Skin of body (tissue), 2 donors: ENCODE results near the gene SLC26A11. TPM values are rescaled to one million over a fixed set of nuclear protein-coding genes. Genes with fewer than 3 reads are reported as not detected.
"Not testable (repeated sequence)": the region's sequence is repeated elsewhere in the genome, so short reads cannot be mapped to it uniquely, and the experiment has no call there.

Experiments used
- DNase-seq: peaks from one replicate; lab custom pipeline; 2025; lab: John Stamatoyannopoulos, UW
- total RNA-seq: library from RNA; depleted of rRNA; stranded (reverse); fragments of >200 nt; gene quantifications from one replicate; pipeline ENCODE4 v1.2.3, GENCODE V29; 2014

The SLC26A11 gene
- total RNA-seq, 1 donor from 2014 or later = 6.4 TPM

DNA sequence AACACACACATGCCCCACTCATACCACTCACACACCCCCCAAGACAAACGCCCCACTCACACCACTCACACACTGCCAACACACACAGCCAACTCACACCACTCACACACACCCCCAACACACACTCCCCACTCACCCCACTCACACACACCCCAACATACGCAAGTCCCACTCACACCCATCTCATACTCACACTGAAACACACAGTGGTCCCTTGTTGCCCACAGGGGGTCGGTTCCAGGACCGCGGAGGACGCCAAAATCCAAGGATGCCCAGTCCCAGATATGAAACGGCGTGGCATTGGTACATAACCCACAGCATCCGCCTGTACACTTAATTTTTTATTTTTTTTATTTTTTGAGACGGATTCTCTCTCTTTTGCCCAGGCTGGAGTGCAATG, 61.3 kb downstream of the SLC26A11 start:
- no peak for DNase-seq

DNA sequence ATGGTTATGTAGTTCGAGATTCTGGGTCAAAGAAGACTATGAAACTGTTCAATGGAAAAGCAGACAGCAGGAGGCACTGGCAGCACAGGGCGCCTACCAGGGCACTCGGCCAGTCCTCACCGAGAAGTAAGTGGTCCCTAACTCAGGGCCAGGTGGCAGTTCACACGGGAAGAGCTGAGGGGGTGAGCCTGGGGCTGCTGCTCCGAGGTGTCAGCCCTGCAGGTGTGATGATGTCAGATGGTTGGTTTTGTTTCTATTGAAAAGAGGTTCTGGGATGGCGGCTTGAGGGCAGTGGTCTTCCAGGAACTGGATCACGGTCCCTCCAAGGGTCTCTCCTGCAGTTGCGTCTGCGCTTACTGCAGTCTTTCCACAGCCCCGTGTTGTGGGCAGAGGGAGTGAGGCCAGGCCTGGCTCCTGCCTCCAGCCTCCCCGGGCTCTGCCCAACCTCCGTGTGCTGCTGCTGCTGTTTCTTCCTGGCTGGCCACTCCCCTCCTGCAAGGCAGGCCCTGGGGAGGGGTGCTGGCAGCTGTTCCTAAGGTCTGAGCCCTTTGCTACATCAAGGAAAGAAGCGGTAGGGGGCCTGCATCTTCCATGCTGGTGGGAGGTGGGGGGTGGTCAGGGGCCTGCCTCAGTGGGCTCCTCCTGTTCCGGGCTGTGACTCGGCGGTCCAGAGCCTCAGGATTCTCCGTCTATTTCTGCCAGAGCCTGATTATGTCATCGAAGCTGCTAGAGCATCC, 63.1 kb downstream of the SLC26A11 start:
- DNase-seq = no peak

DNA sequence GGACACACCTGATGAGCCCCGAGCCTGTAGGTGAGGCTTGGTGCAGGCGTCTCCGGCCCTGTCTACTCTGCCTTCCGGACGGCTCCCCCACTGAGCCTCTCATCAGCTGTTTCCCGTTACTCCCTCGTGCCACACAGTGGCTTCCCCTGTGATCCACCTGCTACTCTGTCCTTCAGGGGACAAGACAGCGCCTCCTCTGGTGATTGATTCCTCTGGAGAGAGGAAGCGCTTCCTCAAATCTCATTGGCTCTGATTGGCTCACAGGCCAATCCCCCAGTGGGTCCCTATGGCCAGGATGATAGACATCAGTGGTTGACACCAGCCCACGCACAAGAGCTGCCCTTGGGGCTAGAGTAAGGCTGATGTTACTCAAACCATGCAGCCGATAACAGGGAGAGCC, 64.4 kb downstream of the SLC26A11 start:
- no peak for DNase-seq

DNA sequence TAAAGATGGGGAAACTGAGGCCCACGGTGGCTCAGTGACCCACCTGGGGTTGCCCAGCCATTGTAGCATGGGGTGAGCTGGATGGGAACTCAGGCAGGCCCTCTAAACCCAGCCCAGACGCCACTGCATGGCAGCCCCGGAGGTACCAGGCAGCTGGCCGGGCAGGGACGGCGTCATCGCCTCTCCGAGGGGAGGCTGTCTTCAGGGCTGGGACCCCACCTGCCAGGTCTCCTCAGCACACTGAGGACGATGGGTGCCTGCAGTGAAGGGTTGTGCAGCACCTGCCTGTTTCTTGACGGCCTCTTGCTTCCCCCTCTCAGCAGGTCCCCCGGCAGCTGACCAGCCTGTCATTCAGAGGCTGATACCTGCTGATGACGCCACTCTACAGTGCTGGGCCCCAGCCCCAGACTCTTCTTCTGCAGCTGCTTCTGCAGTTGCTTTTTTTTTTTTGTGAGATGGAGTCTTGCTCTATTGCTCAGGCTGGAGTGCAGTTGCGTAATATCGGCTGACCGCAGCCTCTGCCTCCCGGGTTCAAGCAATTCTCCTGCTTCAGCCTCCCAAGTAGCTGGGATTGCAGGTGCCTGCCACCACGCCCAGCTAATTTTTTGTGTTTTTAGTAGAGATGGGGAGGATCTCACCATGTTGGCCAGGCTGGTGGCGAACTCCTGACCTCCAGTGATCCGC, 65.2 kb downstream of the SLC26A11 start:
- DNase-seq = no peak

DNA sequence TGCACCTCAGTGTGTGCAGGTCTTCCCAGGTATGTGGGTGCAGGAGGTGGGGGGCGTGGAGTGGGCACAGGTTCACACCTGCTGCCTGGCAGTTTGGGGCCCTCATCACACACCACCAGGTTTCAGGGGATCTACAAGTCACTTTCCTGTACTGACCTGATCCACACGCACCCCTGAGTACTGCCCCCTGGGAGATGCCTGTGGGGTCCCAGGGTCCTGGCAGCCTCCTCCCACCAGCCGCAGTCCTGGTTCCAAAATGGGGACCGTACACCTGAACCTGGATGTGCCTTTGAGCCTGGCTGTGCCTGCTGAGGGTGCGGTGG, 66.4 kb downstream of the SLC26A11 start:
- DNase-seq = no peak

DNA sequence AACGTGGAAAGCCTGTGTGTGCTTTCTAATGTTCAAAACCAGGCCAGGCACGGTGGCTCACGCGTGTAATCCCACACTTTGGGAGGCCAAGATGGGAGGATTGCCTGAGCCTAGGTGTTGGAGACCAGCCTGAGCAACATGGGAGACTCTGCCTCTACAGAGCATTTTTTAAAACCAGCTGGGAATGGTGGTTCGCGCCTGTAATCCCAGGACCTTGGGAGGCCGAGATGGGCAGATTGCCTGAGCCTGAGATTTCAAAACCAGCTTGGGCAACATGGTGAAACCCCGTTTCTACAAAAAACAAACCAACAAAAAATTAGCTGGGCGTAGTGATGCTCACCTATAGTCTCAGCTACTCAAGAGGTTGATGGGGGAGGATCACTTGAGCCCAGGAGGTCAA, 66.8 kb downstream of the SLC26A11 start:
- DNase-seq = no peak

DNA sequence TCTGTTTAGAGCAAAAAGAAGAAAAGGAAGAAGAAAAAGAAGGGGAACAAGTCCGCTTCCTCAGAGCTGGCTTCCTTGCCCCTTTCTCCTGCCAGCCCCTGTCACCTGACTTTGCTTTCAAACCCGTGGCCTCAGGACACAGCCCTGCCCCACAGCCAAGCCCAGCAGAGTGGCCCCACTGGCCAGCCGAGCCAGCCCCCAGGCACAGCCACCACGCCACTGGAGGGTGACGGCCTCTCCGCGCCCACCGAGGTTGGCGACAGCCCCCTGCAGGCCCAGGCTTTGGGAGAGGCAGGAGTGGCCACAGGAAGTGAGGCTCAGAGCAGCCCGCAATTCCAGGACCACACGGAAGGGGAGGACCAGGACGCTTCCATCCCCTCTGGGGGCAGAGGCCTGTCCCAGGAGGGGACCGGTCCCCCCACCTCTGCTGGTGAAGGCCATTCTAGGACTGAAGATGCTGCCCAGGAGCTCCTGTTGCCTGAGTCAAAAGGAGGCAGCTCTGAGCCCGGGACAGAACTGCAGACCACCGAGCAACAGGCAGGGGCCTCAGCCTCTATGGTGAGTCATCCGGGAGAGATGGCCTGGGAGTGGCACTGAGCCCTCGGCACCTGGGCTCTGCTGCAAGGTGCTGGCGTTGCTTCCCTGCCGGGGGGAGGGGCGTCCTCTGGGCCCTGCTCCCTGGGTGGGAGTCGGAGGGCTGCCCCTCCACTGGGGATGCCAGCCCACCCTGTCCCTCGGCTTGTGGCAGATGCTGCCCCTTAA, 67.8 kb downstream of the SLC26A11 start:
- no peak for DNase-seq

DNA sequence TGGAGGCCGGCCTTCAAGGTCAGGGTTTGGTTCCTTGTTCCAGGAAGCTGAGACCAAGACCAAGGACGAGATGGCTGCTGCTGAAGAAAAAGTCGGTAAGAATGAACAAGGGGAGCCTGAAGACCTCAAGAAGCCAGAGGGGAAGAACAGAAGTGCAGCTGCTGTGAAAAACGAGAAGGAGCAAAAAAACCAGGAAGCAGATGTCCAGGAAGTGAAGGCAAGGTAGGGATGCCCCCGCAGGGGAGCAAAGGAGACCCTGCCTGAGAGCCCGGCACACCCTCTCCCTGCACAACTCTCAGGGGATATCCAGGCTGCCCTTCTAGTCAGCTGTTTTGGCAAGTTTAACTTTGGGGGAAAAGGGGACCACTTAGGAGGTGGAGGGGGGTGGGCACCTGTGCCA, 69.4 kb downstream of the SLC26A11 start:
- DNase-seq = no peak

DNA sequence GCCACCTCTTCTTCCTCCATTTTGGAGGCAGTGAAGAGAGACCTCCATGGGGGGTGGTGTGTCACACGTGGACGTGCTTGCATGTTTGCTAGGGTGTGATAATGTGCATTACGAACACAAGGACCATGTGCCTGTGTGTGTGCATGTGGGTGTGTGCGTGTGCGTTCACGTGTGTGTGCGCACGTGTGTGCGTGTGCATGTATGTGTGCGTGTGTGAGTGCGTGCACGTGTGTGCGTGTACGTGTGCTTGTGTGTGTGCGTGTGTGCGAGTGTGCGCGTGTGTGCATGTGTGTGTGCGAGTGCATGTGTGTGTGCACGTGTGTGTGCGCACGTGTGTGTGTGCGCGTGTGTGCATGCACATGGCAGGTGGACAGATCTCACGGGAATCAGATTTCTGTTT, 69.9 kb downstream of the SLC26A11 start:
- DNase-seq = no peak

DNA sequence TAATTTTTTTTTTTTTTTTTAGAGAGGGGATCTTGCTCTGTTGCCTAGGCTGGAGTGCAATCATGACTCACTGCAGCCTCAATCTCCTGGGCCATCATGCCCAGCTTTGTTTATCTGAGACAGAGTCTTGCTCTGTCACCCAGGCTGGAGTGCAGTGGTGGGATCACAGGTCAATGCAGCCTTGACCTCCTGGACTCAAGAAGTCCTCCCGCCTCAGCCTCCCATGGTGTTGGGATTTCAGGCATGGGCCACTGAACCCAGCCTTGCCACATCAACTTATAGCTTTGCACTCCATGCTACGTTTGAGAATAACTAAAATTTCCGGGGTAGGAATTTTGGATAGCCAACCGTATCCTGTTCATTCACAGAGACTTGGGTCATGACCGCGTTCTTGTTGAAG, 71.0 kb downstream of the SLC26A11 start:
- no peak for DNase-seq

DNA sequence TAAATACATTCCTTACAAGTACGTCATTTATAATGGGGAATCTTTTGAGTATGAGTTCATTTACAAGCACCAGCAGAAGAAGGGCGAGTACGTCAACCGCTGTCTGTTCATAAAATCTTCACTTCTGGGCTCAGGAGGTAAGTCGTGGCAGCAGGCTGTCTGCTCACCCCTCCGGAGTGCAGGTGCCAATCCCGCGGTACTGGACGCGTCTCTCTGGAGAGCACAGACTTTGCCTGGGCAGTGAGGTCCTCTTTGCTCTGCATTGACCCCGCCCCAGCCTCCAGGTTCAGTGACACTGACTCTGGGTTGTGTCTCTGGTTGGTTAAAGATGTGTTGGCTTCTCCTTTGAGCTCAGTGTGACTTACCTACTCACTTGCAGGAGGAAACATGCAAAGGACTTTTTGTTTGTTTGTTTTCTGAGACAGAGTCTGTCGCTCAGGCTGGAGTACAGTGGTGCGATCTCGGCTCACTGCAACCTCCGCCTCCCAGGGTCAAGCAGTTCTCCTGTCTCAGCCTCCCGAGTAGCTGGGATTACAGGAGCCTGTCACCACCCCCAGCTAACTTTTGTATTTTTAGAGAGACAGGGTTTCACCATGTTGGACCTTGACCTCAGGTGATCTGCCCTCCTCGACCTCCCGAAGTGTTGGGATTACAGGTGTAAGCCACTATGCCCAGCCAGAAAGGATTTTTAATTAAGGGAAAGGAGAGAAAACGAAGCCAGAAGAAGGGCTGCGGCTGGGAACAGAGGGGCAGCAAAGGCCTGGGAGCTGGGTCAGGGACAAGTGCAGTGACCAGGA, 71.7 kb downstream of the SLC26A11 start:
- no peak for DNase-seq

DNA sequence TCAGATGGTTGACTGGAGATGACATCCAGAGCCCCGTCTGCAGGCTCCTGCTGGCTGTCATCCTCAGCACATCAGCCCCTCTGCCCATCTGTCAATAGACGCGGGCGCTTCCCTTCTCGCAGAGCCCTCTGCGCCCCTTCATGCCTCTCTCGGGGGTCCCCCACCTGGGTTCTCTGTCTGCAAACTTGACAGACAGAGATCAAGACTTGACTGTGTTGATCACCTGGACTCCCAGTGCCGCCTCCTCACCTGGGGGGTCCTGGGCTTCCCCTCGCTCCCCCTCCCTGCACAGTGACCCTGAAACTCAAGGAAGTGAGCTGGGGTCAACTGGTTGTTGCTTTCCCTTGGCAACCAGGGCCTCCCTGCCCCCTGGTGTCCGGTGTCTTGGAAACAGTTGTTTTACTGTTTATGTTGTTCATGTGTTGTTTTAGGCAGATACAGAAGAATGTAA, 72.3 kb downstream of the SLC26A11 start:
- DNase-seq = no peak

DNA sequence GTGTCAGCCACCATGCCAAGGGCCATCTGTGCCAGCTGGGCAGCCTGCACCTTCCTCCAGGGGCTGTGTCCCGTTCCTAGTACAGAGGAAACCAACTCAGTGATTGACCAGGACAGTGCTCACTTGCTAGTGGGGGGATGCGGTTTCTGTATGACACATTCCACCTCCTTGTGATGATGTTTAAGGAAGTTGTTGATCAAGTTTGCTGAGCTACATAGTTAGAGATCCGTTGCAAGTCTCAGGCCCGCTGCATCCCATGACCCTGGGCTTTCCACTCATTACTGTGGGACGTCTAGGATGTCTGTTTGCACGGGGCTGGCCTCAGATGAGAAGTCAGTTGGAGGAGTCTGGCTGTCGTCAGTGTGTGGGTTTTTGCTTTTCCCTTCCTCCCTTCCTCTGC, 74.0 kb downstream of the SLC26A11 start:
- DNase-seq = no peak

DNA sequence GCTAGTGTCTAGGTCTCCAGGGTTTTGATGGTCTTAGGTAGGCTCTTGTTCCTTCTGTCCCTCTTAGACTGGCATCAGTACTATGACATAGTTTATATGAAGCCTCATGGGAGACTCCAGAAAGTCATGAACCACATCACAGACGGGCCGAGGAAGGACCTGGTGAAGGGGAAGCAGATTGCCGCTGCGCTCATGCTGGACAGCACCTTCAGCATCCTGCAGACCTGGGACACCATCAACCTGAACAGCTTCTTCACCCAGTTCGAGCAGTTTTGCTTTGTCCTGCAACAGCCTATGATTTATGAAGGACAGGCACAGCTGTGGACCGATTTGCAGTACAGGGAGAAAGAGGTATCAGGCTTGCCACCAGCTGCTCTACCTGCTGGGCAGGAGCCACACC, 74.4 kb downstream of the SLC26A11 start:
- no peak for DNase-seq

DNA sequence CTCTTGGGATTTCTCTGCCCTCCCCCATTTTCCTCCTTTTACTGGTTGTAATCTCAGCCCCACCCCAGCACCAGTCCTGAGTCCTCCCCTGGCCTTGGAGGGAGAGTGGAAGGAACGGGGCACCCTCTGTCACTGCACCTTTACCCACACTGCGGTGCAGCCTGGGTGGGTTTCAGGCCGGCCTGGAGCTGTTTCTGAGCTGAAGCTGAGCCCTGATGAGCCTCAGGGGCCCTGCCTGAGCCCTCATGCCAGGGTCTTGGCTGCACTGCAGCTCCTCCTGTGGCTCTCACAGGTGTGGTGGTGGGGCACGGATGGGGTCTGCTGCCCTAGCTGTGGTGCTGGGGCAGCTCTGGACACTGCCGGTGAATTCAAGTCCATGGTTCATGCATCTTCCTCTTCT, 74.9 kb downstream of the SLC26A11 start:
- no peak for DNase-seq

DNA sequence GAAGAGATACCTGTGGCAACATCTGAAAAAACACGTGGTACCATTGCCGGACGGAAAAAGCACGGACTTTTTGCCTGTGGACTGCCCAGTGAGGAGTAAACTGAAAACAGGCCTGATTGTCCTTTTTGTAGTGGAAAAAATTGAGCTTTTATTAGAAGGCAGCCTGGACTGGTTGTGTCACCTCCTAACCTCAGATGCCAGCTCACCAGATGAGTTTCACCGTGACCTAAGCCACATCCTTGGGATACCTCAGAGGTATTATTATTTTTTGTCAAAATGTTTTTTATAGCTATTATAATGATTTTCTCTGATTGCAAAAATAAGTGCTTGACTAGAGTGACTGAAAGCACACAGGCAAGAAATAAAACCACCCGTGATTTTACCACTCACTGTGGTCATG, 75.3 kb downstream of the SLC26A11 start:
- DNase-seq = no peak

DNA sequence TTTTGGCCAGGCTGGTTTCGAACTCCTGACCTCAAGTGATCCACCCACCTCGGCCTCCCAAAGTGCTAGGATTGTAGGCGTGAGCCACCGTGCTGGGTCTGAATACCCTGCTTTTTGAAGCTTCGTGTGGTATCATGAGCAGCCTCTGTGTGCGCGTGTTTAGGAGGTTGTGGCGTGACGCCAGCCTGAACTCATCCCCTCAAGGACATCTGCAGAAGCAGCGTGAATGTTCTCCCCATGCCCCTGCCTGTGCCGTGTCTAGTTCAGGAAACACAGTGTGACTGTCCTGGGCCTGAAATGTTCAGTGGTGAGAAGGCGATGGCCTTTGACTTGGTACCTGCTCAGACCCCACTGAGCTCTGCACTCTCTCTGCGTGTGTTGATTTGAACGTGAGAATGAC, 76.0 kb downstream of the SLC26A11 start:
- DNase-seq = no peak

DNA sequence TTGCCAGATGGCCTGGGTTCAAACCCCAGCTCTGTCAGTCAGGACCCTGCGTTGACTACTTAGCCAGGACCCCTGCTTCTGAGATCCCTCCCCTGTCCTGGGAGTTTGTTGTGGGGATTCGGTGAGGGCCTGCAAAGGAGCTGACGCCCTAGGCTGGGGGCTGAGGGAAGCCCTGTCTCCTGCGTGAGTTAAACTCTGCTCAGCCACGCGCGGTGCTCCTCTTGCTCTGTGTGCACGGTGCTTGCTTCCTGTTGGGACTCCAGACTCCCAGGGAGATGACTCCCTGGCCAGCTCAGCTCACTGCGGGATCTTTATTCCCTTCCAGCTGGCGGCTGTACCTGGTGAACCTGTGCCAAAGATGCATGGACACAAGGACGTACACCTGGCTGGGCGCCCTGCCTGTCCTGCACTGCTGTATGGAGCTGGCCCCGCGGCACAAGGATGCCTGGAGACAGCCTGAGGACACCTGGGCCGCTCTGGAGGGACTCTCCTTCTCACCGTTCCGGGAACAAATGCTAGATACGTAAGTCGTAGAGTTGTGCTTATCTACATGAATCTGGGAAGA, 77.9 kb downstream of the SLC26A11 start:
- DNase-seq = no peak

DNA sequence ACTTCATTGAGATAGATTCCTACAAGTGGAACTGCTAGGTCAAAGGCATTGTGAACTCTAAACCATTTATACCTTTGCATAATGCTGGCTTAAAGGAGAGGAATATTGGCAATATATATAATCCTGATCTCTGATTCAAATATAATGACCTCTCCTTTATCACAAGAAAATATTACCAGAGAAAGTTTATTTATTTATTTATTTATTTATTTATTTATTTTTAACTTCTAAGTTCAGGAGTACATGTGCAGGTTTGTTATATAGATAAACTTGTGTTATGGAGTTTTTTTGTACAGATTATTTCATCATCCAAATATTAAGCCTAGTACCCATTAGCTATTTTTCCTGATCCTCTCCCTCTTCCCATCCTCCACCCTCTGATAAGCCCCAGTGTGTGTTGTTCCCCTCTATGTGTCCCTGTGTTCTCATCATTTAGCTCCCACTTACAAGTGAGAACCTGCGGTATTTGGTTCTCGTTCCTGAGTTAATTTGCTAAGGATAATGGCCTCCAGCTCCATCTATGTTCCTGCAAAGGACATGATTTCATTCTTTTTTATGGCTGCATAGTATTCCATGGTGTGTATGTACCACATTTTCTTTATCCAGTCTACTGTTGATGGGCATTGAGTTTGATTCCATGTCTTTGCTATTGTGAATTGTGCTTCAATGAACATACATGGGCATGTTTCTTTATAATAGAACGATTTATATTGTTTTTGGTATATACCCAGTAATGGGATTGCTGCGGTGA, 79.3 kb downstream of the SLC26A11 start:
- not testable (repeated sequence) for DNase-seq

DNA sequence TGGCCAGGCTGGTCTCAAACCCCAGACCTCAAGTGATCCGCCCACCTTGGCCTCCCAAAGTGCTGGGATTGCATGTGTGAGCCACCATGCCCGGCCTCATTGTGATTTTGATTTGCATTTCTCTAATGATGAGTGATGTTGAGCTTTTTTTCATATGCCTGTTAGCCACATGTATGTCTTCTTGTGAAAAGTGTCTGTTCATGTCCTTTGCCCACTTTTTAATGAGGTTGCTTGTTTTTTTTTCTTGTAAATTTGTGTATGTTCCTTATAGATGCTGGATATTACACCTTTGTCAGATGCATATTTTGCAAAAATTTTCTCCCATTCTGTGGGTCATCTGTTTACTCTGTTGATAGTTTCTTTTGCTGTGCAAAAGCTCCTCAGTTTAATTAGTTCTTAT, 80.5 kb downstream of the SLC26A11 start:
- not testable (repeated sequence) for DNase-seq
